NB4 (cell line): Measurements from ENCODE around the gene ADGRG1.

Experiments used
- DNase-seq: peaks from one replicate; pipeline ENCODE4 v3.0.0; 2010; ENCODE audit warnings: low read depth
- H3K4me3 ChIP-seq: one replicate; pipeline ENCODE4 v1.5.1; 2011; ENCODE audit warnings: mild to moderate bottlenecking, low read depth, low read length, moderate library complexity
- CTCF ChIP-seq: IDR thresholded peaks from one replicate; pipeline ENCODE4 v1.5.1; 2012; ENCODE audit warnings: low read depth, low read length
- MAX ChIP-seq: IDR thresholded peaks from 2 replicates; pipeline ENCODE4 v1.6.1; 2011; ENCODE audit warnings: low read depth, low read length
- MYC ChIP-seq: IDR thresholded peaks from 2 replicates; pipeline ENCODE4 v1.6.1; 2011; ENCODE audit warnings: low read depth, low read length
- POLR2A ChIP-seq: IDR thresholded peaks from 2 replicates; pipeline ENCODE4 v1.6.1; 2011; ENCODE audit warnings: mild to moderate bottlenecking; ENCODE audit not compliant: insufficient read length; ENCODE audit errors: extremely low read depth

The ADGRG1 gene

GRCh38 chr16:57637424-57637823, 9.0 kb downstream of the ADGRG1 start:
- DNase-seq: no peak
- TF ChIP-seq CTCF (no peak), MAX (no peak), MYC (no peak), POLR2A (no peak)
- H3K4me3 ChIP-seq: no peak overlapping the region

GRCh38 chr16:57637965-57638364, 9.5 kb downstream of the ADGRG1 start:
- DNase-seq: no peak
- no peak overlapping the region for H3K4me3 ChIP-seq
- TF ChIP-seq MYC: no peak
- no peak for TF ChIP-seq POLR2A
- TF ChIP-seq MAX: no peak
- TF ChIP-seq CTCF: no peak

DNA sequence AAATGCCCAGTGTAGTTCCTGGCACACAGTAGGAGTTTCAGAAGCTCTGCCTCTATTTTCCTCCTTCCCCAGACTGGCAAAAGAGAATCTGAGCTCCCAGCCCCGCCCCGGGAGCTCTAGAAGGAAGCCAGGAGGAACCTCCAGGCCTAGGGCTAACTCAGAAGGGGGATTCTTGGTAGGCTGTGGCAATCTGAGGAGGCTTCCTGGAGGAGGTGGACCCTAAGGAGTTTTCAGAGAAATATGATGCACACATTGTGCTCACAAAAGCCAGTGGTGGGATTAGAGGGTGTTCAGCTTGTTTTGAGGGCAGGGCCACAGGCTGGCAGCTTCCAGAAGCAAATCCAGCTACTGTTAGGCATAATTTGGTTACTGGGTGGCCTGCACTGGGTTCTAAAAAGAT, 10.0 kb downstream of the ADGRG1 start:
- no peak for DNase-seq
- H3K4me3 ChIP-seq: no peak overlapping the region
- TF ChIP-seq CTCF (no peak), MYC (no peak), MAX (no peak), POLR2A (no peak)

DNA sequence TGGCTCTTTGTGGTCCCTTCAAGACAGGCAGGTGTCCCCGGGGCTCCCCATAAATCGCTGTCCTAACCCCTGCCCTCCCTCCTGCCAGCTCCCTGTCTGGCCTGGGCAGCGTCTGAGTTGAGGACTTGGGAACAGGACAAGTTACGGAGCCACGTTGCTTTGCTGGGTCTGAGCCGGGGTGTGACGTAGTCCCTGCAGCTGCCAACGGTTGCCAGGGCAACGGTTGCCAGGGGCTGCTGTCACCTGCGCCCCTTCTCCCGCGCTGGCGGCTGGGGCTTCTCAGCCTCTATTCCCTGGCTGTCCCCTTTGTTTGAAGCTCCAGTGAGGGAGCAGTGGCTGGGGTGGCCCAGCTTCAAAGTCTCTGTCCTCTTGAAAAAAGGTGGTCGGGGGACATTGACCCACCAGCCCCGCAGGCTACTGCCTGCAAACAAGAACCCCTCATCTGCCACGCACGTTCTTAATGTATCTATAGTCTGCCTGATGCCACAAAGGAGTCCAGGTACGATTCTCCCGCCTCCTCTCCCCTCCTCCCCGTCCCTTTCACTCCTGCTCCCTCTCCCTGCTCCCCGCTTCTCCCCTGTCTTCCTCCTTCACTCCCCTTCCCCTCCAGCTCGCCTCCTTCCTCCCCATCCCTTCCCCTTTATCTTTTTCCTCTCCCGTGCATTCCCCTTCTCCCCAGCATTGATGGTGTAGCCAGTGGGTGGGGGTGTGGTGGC, 10.9 kb downstream of the ADGRG1 start:
- DNase-seq: no peak
- H3K4me3 ChIP-seq: no peak overlapping the region
- TF ChIP-seq MYC: no peak
- TF ChIP-seq POLR2A: no peak
- TF ChIP-seq CTCF: no peak
- no peak for TF ChIP-seq MAX

GRCh38 chr16:57640185-57640584, 11.8 kb downstream of the ADGRG1 start:
- no peak overlapping the region for H3K4me3 ChIP-seq
- TF ChIP-seq MAX: no peak
- no peak for TF ChIP-seq POLR2A
- no peak for TF ChIP-seq CTCF
- no peak for TF ChIP-seq MYC
- DNase-seq: no peak

DNA sequence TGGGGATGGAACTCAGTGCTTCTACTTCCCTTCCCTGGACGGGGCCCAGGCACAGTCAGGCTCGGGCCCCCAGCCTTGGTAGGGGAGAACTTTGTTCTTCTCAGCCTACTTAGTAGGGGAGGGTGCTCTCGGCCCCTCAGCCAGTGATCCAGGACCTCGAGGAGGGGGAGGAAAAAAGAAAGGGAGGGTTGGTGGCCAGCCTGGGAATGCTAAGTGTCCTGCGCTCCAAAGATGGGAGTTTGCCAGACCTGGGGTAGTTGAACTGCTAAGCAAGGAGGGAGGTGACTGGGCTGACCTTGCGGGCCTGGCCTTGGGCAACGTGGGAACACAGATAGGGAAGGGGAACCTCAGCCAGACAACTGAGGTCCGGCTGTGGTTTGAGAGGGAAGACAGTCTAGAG, 12.2 kb downstream of the ADGRG1 start:
- no peak for TF ChIP-seq MAX
- no peak for TF ChIP-seq POLR2A
- no peak for TF ChIP-seq CTCF
- TF ChIP-seq MYC: no peak
- no peak overlapping the region for H3K4me3 ChIP-seq
- DNase-seq: no peak
